ENCODE results near the gene ANKIB1.

DNA sequence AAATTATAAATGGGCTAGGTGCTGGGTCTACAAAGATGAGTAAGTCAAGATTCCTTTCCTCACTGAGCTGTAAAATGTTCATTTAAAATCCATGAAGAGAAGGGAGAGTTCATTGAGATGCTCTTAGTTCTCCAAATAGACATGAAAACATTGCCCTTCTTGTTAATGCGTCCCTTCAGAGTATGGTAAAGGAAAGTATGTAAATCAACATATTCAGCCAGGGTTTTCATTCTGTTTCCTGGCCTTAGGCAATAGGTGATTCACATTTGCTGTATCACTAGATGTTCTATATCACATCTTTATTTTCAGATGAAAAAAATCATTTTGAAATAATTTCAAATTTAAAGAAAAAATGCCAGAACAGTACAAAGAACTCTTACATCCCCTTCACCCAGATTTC, 5.4 kb downstream of the ANKIB1 start:
- TF ChIP-seq, protein P1, sequence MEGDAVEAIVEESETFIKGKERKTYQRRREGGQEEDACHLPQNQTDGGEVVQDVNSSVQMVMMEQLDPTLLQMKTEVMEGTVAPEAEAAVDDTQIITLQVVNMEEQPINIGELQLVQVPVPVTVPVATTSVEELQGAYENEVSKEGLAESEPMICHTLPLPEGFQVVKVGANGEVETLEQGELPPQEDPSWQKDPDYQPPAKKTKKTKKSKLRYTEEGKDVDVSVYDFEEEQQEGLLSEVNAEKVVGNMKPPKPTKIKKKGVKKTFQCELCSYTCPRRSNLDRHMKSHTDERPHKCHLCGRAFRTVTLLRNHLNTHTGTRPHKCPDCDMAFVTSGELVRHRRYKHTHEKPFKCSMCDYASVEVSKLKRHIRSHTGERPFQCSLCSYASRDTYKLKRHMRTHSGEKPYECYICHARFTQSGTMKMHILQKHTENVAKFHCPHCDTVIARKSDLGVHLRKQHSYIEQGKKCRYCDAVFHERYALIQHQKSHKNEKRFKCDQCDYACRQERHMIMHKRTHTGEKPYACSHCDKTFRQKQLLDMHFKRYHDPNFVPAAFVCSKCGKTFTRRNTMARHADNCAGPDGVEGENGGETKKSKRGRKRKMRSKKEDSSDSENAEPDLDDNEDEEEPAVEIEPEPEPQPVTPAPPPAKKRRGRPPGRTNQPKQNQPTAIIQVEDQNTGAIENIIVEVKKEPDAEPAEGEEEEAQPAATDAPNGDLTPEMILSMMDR (optimal IDR thresholded peaks at IDR 0.05 in 1 of 3, IDR thresholded peaks at IDR 0.05 in 1 of 3, conservative IDR thresholded peaks at IDR 0.05 in 1 of 3; ENCODE audit: extremely low read depth in 1 of 3, insufficient read depth in 2 of 3, low read length in 3 of 3): no peak
- TF ChIP-seq EZH2 (IDR thresholded peaks at IDR 0.05; ENCODE audit: low read length): no peak
